Skeletal muscle tissue (tissue), 4 donors: ENCODE data around the gene C3orf70. TPM values are rescaled to one million over a fixed set of nuclear protein-coding genes. Genes with fewer than 3 reads are reported as not detected.

Experiments used
- H3K27ac ChIP-seq: one replicate; pipeline ENCODE4 v1.7.0; 2013; ENCODE audit warnings: mild to moderate bottlenecking, low read depth, low read length, inconsistent platforms
- H3K27me3 ChIP-seq, 3 donors: one replicate each; pipeline ENCODE4 v1.7.0; 2013; ENCODE audit warnings: low read length in 3 of 3; ENCODE audit not compliant: control insufficient read depth in 3 of 3, insufficient read depth in 3 of 3
- H3K36me3 ChIP-seq, 3 donors: one replicate each; pipeline ENCODE4 v1.7.0; 2013; ENCODE audit warnings: low read length in 3 of 3; ENCODE audit not compliant: control insufficient read depth in 3 of 3, insufficient read depth in 3 of 3
- H3K4me1 ChIP-seq, 3 donors: one replicate each; pipeline ENCODE4 v1.7.0; 2013; ENCODE audit warnings: low read length in 3 of 3, mild to moderate bottlenecking in 3 of 3; ENCODE audit not compliant: control insufficient read depth in 3 of 3, insufficient read depth in 3 of 3
- H3K4me3 ChIP-seq, 3 donors: one replicate each; pipeline ENCODE4 v1.7.0; 2013; ENCODE audit warnings: low read length in 3 of 3
- H3K9ac ChIP-seq, 3 donors: one replicate each; pipeline ENCODE4 v1.7.0; 2013; ENCODE audit warnings: low read length in 3 of 3, mild to moderate bottlenecking in 3 of 3, moderate library complexity in 2 of 3, low read depth in 1 of 3
- H3K9me3 ChIP-seq, 3 donors: one replicate each; pipeline ENCODE4 v1.7.0; 2013; ENCODE audit warnings: low read length in 3 of 3; ENCODE audit not compliant: control insufficient read depth in 3 of 3
- total RNA-seq: library from RNA; depleted of rRNA; stranded (reverse); fragments of >200 nt; gene quantifications from one replicate; pipeline ENCODE4 v1.2.3, GENCODE V29; 2014
- donor health status: Osteomylitis.

Gene C3orf70
- total RNA-seq, 1 donor from 2014 or later = 4.2 TPM

DNA sequence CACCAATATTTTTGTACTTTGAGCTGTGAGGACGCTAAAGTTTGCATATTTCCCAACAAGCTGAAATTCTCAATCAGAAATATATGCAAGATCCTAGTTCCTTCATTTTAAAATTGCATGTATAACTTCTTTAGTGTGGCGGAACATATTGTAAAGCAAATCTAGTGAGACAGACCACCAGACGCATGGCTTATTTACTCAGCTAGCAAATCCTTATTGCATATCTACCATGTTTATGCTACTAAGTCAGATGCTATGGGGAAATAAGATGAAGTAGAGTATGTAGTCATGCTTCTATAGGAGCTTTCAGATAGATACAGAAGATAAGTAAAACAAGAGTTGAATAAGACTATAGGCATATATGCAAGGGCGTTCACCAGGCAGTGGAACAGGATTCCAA is 62.0 kb downstream of the C3orf70 start:
- Histone ChIP-seq H3K4me3 (no peak overlapping the region), H3K9me3 (no peaks in the 10 kb centered on the region), H3K27ac (no peak overlapping the region), H3K27me3 (no peaks in the 10 kb centered on the region), H3K4me1 (no peaks in the 10 kb centered on the region), H3K36me3 (no peaks in the 10 kb centered on the region), H3K9ac (no peak overlapping the region)

GRCh38 chr3:185089751-185090150 is 63.1 kb downstream of the C3orf70 start:
- no peak overlapping the region for H3K4me3 ChIP-seq
- H3K9me3 ChIP-seq = no peaks in the 10 kb centered on the region
- H3K4me1 ChIP-seq = no peaks in the 10 kb centered on the region
- no peak overlapping the region for H3K27ac ChIP-seq
- no peak overlapping the region for H3K9ac ChIP-seq
- H3K36me3 ChIP-seq = no peaks in the 10 kb centered on the region
- H3K27me3 ChIP-seq = peaks cover 0 to 2% (median 0%) of the 10 kb centered on the region in 3 donors

- no peak overlapping the region for H3K4me3 ChIP-seq
- peaks cover 0 to 2% (median 0%) of the 10 kb centered on the region in 3 donors for H3K27me3 ChIP-seq
- H3K27ac ChIP-seq = no peak overlapping the region
- no peak overlapping the region for H3K9ac ChIP-seq
- no peaks in the 10 kb centered on the region for H3K36me3 ChIP-seq
- H3K9me3 ChIP-seq = no peaks in the 10 kb centered on the region
- H3K4me1 ChIP-seq = no peaks in the 10 kb centered on the region
Measured at GRCh38 chr3:185089343-185089742, 63.5 kb downstream of the C3orf70 start.

DNA sequence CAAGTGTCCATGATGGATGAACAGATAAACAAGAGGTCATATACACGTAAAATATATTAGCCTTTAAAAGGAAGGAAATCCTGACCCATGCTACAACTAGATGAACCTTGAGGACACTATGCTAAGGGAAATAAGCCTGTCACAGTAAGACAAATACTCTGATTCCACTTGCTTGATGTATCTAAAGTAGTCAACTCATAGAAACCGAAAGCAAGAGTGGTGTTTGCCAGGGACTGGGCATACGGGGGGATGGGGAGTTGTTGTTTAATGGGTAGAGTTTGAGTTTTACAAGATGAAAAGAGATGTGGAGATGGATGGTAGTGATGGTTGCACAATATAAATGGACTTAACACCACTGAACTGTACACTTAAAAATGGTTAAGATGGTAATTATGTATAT is 65.4 kb downstream of the C3orf70 start:
- Histone ChIP-seq H3K9ac (no peak overlapping the region), H3K27me3 (peaks cover 0 to 2% (median 0%) of the 10 kb centered on the region in 3 donors), H3K9me3 (no peaks in the 10 kb centered on the region), H3K4me3 (no peak overlapping the region), H3K27ac (no peak overlapping the region), H3K4me1 (no peaks in the 10 kb centered on the region), H3K36me3 (no peaks in the 10 kb centered on the region)

- no peak overlapping the region for H3K9ac ChIP-seq
Measured at GRCh38 chr3:185084901-185085300, 68.0 kb downstream of the C3orf70 start.

GRCh38 chr3:185084402-185084801 is 68.5 kb downstream of the C3orf70 start:
- H3K27ac ChIP-seq = no peak overlapping the region

More at GRCh38 chr3:185084901-185085300, 68.0 kb downstream of the C3orf70 start:
- peaks cover 0 to 2% (median 0%) of the 10 kb centered on the region in 3 donors for H3K27me3 ChIP-seq
- H3K36me3 ChIP-seq = no peaks in the 10 kb centered on the region
- H3K9me3 ChIP-seq = no peaks in the 10 kb centered on the region
- H3K4me1 ChIP-seq = no peaks in the 10 kb centered on the region
- H3K4me3 ChIP-seq = no peak overlapping the region
- no peak overlapping the region for H3K27ac ChIP-seq

DNA sequence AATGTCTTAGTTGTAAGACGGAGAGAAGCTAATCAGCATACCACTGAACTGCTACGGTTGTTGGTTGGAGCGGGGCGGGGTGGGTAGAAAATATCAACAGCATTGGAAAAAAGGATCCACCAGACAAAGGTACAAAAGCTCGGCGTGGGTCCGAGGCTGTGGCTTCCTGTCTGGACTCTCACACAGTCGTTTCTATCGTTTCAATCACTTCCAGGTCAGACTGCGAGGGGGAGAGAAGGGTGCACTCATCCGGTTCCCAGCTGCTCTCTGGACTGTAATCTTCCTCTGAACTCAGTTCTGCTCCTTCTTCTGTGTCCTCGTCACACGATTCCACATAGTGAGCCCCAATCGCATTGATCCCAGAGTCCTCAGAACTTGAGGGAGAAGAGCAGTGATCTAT is 70.0 kb downstream of the C3orf70 start:
- Histone ChIP-seq H3K27ac (no peak overlapping the region), H3K36me3 (no peaks in the 10 kb centered on the region), H3K9ac (no peak overlapping the region), H3K27me3 (peaks cover 0 to 2% (median 0%) of the 10 kb centered on the region in 3 donors), H3K4me1 (no peaks in the 10 kb centered on the region), H3K4me3 (no peak overlapping the region), H3K9me3 (no peaks in the 10 kb centered on the region)

More at GRCh38 chr3:185084402-185084801, 68.5 kb downstream of the C3orf70 start:
- Histone ChIP-seq H3K4me3 (no peak overlapping the region), H3K27me3 (peaks cover 0 to 2% (median 0%) of the 10 kb centered on the region in 3 donors), H3K36me3 (no peaks in the 10 kb centered on the region), H3K9ac (no peak overlapping the region), H3K4me1 (no peaks in the 10 kb centered on the region), H3K9me3 (no peaks in the 10 kb centered on the region)

DNA sequence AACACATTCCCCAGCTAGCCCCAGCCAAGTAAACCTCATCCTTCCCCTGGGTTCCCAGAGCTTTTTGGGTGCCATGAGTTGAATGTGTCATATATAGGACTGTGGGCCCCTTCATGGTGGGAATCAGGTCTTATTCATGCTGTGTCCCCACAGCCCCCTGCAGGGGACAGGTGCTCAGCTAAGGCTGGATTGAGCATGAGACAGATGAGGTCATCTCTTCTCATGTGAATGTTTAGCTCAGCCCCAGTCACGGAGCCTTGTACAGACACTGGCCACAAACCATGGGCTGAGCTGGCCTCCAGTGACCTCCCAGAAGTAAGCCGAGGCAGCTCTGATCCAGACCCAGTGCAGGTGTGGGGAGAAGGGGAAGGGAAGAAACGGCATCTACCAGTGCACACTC is 70.7 kb downstream of the C3orf70 start:
- no peak overlapping the region for H3K27ac ChIP-seq
- no peaks in the 10 kb centered on the region for H3K9me3 ChIP-seq
- H3K4me1 ChIP-seq = no peaks in the 10 kb centered on the region
- no peak overlapping the region for H3K9ac ChIP-seq
- H3K36me3 ChIP-seq = no peaks in the 10 kb centered on the region
- H3K4me3 ChIP-seq = no peak overlapping the region
- H3K27me3 ChIP-seq = peaks cover 0 to 2% (median 0%) of the 10 kb centered on the region in 3 donors

DNA sequence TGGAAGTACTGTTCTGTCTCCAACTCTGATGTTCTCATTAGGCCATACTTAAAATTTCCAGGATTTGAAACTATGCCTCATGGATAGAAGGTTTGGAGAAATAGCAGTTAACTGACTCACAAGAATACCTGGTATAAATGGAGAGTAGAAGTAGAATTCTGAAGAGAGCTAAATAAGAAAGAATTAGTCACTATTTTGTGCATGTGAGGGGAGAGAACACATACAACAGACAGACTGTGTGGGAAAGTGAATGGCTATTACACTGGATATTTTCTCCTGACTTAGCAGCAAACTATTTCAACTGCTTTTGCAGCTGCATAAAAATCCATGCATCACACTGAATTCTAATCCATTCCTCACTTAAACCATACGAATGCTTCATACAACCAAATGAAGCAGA is 71.3 kb downstream of the C3orf70 start:
- Histone ChIP-seq H3K9ac (no peak overlapping the region), H3K4me1 (no peaks in the 10 kb centered on the region), H3K4me3 (no peak overlapping the region), H3K27me3 (peaks cover 0 to 2% (median 0%) of the 10 kb centered on the region in 3 donors), H3K36me3 (no peaks in the 10 kb centered on the region), H3K9me3 (no peaks in the 10 kb centered on the region), H3K27ac (no peak overlapping the region)

- Histone ChIP-seq H3K27ac (no peak overlapping the region), H3K36me3 (no peaks in the 10 kb centered on the region), H3K4me3 (no peak overlapping the region), H3K27me3 (peaks cover 0 to 3% (median 0%) of the 10 kb centered on the region in 3 donors), H3K9me3 (no peaks in the 10 kb centered on the region), H3K9ac (no peak overlapping the region), H3K4me1 (no peaks in the 10 kb centered on the region)
Measured at GRCh38 chr3:185079625-185080024, 73.2 kb downstream of the C3orf70 start.
